Dedifferentiated amniotic fluid mesenchymal stem cell (primary cell): ENCODE data around the gene ARL2BP.
A peak's percentile ranks its signal among the peaks of the same experiment; 100 is the strongest.
"Not testable (repeated sequence)": the region's sequence is repeated elsewhere in the genome, so short reads cannot be mapped to it uniquely, and the experiment has no call there.

Experiments
- DNase-seq: peaks from one replicate; pipeline ENCODE4 v3.0.0-alpha.2; 2016; ENCODE audit errors: extremely low spot score

ARL2BP gene

GRCh38 chr16:57244767-57245471, at the start of gene ARL2BP:
Gene ARL2BP, plus strand, starts transcription at chr16:57245259. Its CDS starts 109 bp downstream, at chr16:57245368.
- DNase-seq, result peak; percentile 95

DNA sequence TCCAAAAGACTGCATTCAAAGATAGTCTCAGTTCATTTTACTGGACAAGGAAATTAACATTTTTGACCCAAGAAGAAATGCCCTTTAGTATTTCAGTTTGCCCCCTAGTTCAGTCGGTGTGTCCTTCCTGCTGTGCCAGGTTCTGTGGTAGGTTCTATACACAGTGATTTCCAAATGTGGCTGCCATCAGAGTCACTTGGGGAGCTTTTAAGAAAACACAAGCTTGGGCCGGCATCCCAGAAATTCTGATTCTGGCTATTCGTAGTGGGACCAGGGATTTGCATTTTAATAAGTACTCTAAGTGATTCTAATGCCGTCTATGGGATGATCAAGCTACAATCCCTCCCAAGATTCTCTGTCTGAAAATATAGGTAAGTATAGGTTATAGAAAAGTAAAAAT, 48.8 kb upstream of the ARL2BP start:
- no peak for DNase-seq

GRCh38 chr16:57196753-57197152, 48.3 kb upstream of the ARL2BP start:
- DNase-seq, result no peak

DNA sequence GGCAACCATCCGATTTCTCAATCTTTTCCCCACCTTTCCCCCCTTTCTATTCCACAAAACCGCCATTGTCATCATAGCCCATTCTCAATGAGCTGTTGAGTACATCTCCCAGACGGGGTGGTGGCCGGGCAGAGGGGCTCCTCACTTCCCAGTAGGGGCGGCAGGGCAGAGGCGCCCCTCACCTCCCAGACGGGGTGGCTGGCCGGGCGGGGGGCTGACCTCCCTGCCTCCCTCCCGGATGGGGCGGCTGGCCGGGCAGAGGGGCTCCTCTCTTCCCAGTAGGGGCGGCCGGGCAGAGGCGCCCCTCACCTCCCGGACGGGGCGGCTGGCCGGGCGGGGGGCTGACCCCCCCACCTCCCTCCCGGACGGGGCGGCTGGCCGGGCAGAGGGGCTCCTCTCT, 44.7 kb upstream of the ARL2BP start:
- DNase-seq, result not testable (repeated sequence)

GRCh38 chr16:57200926-57201325, 44.1 kb upstream of the ARL2BP start:
- DNase-seq, result not testable (repeated sequence)

- no peak for DNase-seq
Observed at GRCh38 chr16:57202095-57202886, 42.8 kb upstream of the ARL2BP start.

DNA sequence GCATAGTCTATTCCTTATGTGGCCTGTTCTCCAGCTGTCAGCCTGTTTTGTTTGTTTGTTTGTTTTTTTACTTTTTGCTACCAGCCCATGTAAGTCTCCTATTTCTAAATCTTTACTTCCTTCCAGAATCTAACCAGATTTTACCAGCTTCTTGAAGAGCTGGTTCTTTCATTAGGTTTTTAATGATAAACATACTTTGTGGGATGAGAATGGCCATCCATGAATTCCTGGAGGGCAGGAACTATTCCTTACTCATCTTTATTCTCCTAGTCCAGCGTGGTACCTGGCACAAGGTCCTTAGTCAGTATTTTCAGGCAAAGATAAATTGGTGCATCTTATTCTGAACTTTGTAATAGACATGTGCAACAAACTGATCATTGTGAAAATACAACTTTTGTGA, 41.6 kb upstream of the ARL2BP start:
- no peak for DNase-seq

- DNase-seq, result no peak
Observed at GRCh38 chr16:57204675-57205074, 40.4 kb upstream of the ARL2BP start.

DNA sequence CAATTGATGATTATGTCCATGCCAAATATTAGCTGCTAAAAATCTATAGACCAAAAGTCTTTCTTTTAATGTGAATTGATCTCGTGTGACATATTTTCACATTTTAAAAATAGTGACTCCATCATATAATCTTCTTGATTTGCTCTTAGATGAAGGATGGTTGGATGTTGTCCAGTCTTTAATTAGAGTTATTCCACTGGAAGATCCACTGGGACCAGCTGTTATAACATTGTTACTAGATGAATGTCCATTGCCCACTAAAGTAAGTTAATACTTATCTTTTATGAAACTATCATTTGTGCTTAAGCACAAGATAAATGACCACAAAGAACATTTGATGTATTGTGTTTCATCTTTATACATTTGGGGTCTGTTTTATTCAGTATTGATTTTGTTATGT, 36.1 kb upstream of the ARL2BP start:
- DNase-seq, result no peak

- no peak for DNase-seq
Observed at GRCh38 chr16:57209780-57210179, 35.3 kb upstream of the ARL2BP start.

DNA sequence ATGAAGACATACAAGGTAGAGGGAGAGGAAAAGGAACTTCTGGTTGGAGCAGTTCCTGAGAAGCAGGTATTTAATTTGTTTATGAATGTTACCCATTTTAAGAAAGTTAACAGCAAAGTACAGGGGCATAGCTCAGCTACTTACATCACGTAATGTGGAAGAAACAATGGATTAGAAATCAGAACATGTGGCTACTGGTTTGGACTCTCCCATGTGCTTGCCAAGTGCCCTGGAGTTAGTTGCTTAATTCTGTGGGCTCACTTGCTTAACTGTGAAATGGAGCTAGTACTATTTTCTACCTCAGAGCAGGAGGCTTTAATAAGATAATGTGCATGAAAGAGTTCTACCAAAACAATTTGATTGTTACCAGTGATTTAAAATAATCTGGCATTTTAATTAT, 31.6 kb upstream of the ARL2BP start:
- DNase-seq, result no peak

GRCh38 chr16:57216968-57217367, 28.1 kb upstream of the ARL2BP start:
- no peak for DNase-seq

DNA sequence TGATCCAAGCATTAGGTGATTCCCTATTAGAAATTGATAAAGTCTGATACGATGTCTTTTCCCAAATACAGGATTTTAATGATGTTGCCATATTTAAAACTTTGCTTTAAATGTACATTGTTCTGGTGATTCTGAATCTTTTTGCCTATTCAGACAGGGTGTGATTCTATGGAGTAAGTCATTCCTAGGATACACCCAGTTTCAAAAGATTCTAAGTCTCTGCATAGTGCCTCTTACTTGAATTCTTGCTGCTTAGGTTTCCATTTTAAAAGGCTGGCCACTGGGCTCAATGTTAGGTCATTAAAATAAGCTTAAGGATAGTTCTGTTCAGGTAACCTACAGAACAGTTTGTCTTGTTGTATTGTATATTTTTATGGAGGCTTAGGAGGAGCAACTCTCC, 22.0 kb upstream of the ARL2BP start:
- DNase-seq, result no peak

DNA sequence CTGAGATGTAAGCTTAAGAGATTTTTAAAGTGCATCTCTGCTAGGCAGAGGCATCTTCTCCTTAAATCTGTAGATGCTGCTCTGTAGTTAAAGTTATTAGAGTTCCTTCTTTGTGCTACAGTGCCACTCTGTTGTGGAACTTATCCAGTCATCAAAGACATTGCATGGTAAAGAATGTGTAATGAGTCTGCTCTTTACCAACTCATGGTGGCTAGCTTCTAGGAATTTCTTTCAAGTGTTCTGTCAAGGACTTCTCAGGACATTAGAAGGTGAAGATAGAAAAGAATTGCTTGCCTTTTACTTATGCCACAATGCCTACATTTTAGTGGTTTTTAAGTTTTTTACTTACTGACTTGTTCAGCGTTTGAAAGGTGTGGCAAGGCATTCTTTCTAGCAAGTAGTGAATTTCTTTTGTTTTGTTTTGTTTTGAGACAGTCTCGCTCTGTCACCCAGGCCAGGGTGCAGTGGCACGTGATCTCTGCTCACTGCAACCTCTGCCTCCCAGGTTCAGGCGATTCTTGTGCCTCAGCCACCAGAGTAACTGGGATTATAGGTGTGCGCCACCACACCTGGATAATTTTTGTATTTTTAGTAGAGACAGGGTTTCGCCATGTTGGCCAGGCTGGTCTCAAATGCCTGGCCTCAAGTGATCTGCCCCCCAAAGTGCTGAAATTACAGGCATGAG, 20.3 kb upstream of the ARL2BP start:
- DNase-seq, result no peak

DNA sequence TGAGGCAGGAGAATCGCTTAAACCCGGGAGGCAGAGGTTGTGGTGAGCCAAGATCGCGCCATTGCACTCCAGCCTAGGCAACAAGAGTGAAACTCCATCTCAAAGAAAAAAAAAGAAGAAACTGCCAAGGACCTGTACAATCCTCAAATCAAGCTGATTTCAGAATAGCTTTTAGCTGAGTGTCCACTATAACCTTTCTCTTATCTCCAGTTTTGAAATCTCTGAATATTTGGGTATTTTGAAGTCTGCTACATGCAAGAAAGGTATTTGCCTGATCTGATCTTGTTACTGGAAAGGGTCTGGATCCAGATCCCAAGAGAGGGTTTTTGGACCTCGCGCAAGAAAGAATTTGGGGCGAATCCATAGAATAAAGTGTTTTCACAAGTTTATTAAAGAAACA, 19.1 kb upstream of the ARL2BP start:
- DNase-seq, result no peak

GRCh38 chr16:57226701-57227621, 18.1 kb upstream of the ARL2BP start:
- no peak for DNase-seq

DNA sequence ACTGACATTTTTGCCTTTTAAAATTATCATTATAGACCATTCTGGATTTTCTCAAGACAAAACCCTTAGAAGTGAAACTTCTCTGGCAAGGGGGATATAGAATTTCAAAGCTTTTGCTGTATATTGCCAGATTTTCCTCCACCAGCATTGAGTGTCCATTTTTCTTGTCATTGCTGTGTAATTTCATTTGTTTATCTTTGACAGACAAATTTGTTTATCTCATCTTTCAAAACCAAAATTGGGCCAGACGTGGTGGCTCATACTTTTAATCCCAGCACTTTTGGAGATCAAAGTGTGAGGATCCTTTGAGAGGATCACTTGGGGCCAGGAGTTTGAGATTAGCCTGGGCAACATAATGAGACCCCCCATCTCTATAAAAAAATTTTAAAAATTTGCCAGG, 16.0 kb upstream of the ARL2BP start:
- no peak for DNase-seq

DNA sequence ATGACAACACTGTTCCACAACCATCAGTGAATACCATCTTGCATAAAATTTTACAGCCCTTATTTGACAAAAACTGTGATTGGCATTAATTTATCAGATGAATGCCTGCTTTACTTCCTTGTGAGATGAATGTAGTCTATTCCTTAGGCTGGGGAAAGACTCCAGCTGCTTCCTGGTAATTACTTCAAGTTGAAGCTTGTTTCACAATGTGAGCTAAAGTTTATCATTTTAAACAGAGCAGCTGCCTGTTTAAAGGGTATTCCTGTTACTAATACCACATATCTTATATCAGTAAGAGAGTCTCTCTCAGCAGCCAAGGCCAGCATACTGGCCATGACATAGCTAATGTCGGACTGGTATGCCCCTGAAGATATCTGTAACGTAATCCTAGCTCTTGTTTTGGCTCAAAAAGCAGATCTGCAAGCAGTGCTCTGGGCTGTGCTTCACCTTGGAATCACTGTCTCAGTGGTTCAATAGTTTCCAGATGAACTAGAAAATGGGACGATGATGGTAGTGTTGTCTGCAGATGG, 13.2 kb upstream of the ARL2BP start:
- DNase-seq, result no peak

DNA sequence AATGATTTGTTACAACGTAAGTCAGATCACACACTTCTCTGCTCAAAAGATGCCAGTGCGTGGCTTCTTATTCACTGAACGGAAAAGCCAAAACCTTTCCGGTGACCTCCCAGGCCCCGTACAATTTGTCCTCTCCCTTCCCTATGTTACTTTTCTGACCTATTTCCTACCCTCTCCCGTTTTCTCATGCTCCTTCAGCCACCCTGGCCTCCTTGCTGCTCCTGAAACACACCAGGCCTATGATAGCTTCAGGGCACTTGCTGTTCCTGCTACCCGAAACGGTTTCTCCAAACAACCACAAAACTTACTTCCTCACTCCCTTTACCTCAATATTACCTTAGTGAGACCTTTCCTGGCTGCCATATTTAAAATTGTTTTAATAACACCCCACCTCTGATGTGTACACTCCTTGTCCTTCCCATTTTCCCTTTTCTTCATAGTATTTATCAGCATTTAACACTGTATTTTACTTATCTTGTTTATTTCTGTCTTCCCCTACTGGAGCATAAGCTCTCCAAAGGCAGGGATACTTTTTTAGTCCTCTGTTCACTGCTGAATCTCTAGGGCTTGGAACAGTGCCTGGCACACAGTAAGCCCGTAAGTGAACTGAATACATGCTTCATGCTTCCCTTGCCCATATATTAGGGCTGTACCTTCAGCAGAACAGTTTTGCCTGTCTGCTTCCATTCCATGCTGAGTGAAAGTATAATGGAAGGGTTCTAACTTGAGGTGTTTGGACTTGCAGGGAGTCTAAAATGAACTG, 10.9 kb upstream of the ARL2BP start:
- no peak for DNase-seq

GRCh38 chr16:57234707-57235092, 10.4 kb upstream of the ARL2BP start:
- DNase-seq, result no peak
